GM13976 (cell line): ENCODE results near the gene DBH.

Experiments used
- DNase-seq: peaks from one replicate; pipeline ENCODE4 v3.0.0; 2012; ENCODE audit warnings: low spot score
- CTCF ChIP-seq: IDR thresholded peaks from 2 replicates; pipeline ENCODE4 v1.5.1; 2012; ENCODE audit warnings: borderline replicate concordance, mild to moderate bottlenecking; ENCODE audit not compliant: insufficient read depth; ENCODE audit errors: extremely low read depth, missing control alignments, control extremely low read depth
- in situ Hi-C: fragments of 300-500 bp; cut with MboI; formaldehyde crosslinking; loops from one replicate; pipeline ENCODE4 v1.12.0; 2022; ENCODE audit warnings: low sequenced_read_pairs, mixed read lengths, inconsistent platforms; ENCODE audit not compliant: unreplicated experiment

The DBH gene

GRCh38 chr9:133704711-133705181, 68.6 kb downstream of the DBH start:
- in situ Hi-C loops = no loop called here
- TF ChIP-seq CTCF = no peak
- DNase-seq = no peak

GRCh38 chr9:133705576-133705975, 69.4 kb downstream of the DBH start:
- in situ Hi-C loops = no loop called here
- no peak for DNase-seq
- no peak for TF ChIP-seq CTCF

GRCh38 chr9:133706307-133707050, 70.3 kb downstream of the DBH start:
- no peak for DNase-seq
- in situ Hi-C loops = no loop called here
- no peak for TF ChIP-seq CTCF

- in situ Hi-C loops = no loop called here
- no peak for TF ChIP-seq CTCF
- no peak for DNase-seq
Observed at GRCh38 chr9:133707065-133707762, 71.1 kb downstream of the DBH start.

- TF ChIP-seq CTCF = no peak
- in situ Hi-C loops = no loop called here
Observed at GRCh38 chr9:133707763-133708245, 71.6 kb downstream of the DBH start.

GRCh38 chr9:133708246-133709014, 72.3 kb downstream of the DBH start:
- no peak for TF ChIP-seq CTCF
- DNase-seq = no peak
- in situ Hi-C loops = no loop called here

More at GRCh38 chr9:133707763-133708245, 71.6 kb downstream of the DBH start:
- no peak for DNase-seq
